SK-N-SH (cell line): ENCODE data around the gene SULT1C3. TPM values are rescaled to one million over a fixed set of nuclear protein-coding genes. Genes with fewer than 3 reads are reported as not detected.

ENCODE experiments used
- CTCF ChIA-PET: fragments of 300-600, 350-600 bp; formaldehyde crosslinking; extraction: SDS; loops from one replicate; lab custom pipeline; 2021; lab: Yijun Ruan, JAX
- POLR2A ChIA-PET: fragments of 350-600 bp; sonication (Branson Sonifier 250); formaldehyde crosslinking; extraction: SDS; loops from one replicate; lab custom pipeline; 2020; ENCODE audit warnings: antibody characterized with exemption, inconsistent platforms; lab: Yijun Ruan, JAX
- DNase-seq: peaks from one replicate; pipeline ENCODE4 v3.0.0; 2012
- H2AFZ ChIP-seq: fragments of 200-600 bp; sonication (generic); 2 replicates; pipeline ENCODE4 v1.8.1; 2016; ENCODE audit warnings: antibody characterized with exemption, mild to moderate bottlenecking, low read depth
- H3F3A ChIP-seq: fragments of 200-600 bp; sonication (generic); replicated peaks from 2 replicates; pipeline ENCODE3; 2016; ENCODE audit warnings: antibody characterized with exemption, mild to moderate bottlenecking; ENCODE audit not compliant: insufficient read depth
- H3K27ac ChIP-seq, 2 experiments: fragments of 200-500 bp in 1 of 2; fragments of 200-600 bp in 1 of 2; sonication (Bioruptor generic) in 1 of 2; sonication (generic), shearing (Covaris generic) in 1 of 2; 2 replicates each; pipeline versions ENCODE4 v1.5.1 to v1.6.1; 2014 to 2016; ENCODE audit warnings: low read depth in 2 of 2, inconsistent platforms in 1 of 2, low read length in 1 of 2, mild to moderate bottlenecking in 1 of 2, mixed read lengths in 1 of 2
- H3K27me3 ChIP-seq: fragments of 200-600 bp; sonication (generic), shearing (Covaris generic); 2 replicates; pipeline ENCODE4 v1.6.1; 2016; ENCODE audit warnings: mixed run types; ENCODE audit not compliant: insufficient read depth
- H3K36me3 ChIP-seq, 2 experiments: fragments of 200-500 bp in 1 of 2; fragments of 200-600 bp in 1 of 2; sonication (Bioruptor generic) in 1 of 2; sonication (generic) in 1 of 2; replicated peaks in 1 of 2; 2 replicates each; pipeline versions ENCODE3 to v1.5.1; 2014 to 2016; ENCODE audit warnings: low read length in 1 of 2, mild to moderate bottlenecking in 1 of 2; ENCODE audit not compliant: insufficient read depth in 2 of 2, control insufficient read depth in 1 of 2
- H3K4me1 ChIP-seq, 2 experiments: fragments of 200-500 bp in 1 of 2; fragments of 200-600 bp in 1 of 2; sonication (Bioruptor generic) in 1 of 2; sonication (generic), shearing (Covaris generic) in 1 of 2; 2 replicates each; pipeline versions ENCODE4 v1.5.1 to v1.6.1; 2014 to 2016; ENCODE audit warnings: low read depth in 1 of 2, low read length in 1 of 2, mixed run types in 1 of 2; ENCODE audit not compliant: insufficient read depth in 2 of 2, control insufficient read depth in 1 of 2
- H3K4me2 ChIP-seq: fragments of 200-600 bp; sonication (generic), shearing (Covaris generic); 2 replicates; pipeline ENCODE4 v1.6.1; 2017; ENCODE audit warnings: mixed run types
- H3K4me3 ChIP-seq, 2 experiments: fragments of 200-500 bp in 1 of 2; fragments of 200-600 bp in 1 of 2; sonication (Bioruptor generic) in 1 of 2; sonication (generic), shearing (Covaris generic) in 1 of 2; 2 replicates each; pipeline versions ENCODE4 v1.5.1 to v1.8.1; 2014 to 2016; ENCODE audit warnings: low read depth in 2 of 2, inconsistent platforms in 1 of 2, low read length in 1 of 2, mild to moderate bottlenecking in 1 of 2, mixed read lengths in 1 of 2, moderate library complexity in 1 of 2
- H3K79me2 ChIP-seq: fragments of 200-600 bp; sonication (generic); 2 replicates; pipeline ENCODE4 v1.8.1; 2017; ENCODE audit warnings: mild to moderate bottlenecking; ENCODE audit not compliant: insufficient read depth
- H3K9ac ChIP-seq: fragments of 200-600 bp; sonication (generic); 2 replicates; pipeline ENCODE4 v1.6.1; 2017; ENCODE audit warnings: mixed run types
- H3K9me2 ChIP-seq: fragments of 200-600 bp; sonication (generic); 2 replicates; pipeline ENCODE4 v1.6.1; 2017; ENCODE audit warnings: mixed run types
- H3K9me3 ChIP-seq: fragments of 200-600 bp; sonication (generic); 2 replicates; pipeline ENCODE4 v1.6.1; 2017; ENCODE audit warnings: mixed run types, mild to moderate bottlenecking, moderate library complexity
- H4K20me1 ChIP-seq: fragments of 200-600 bp; sonication (generic); 2 replicates; pipeline ENCODE4 v1.6.1; 2017; ENCODE audit warnings: mild to moderate bottlenecking, mixed run types; ENCODE audit not compliant: insufficient read depth
- CHD2 ChIP-seq: fragments of 150-350 bp; IDR thresholded peaks from 2 replicates; pipeline ENCODE4 v1.6.1; 2018; ENCODE audit warnings: low read length; ENCODE audit not compliant: partially characterized antibody
- EP300 ChIP-seq, 2 experiments: IDR thresholded peaks; 2 replicates each; pipeline versions ENCODE4 v1.4.0 to v1.6.1; 2012; ENCODE audit warnings: borderline replicate concordance in 1 of 2, low read depth in 1 of 2, low read length in 1 of 2
- FOSL2 ChIP-seq: IDR thresholded peaks from 2 replicates; pipeline ENCODE4 v1.4.0; 2012; ENCODE audit warnings: low read depth, mild to moderate bottlenecking, moderate library complexity, borderline replicate concordance
- FOXJ3 ChIP-seq: sonication (generic); formaldehyde crosslinking; IDR thresholded peaks from 2 replicates; pipeline ENCODE4 v1.5.1; 2020; ENCODE audit warnings: mild to moderate bottlenecking, missing genetic modification reagents
- GABPA ChIP-seq: IDR thresholded peaks from 2 replicates; pipeline ENCODE4 v1.4.0; 2012; ENCODE audit warnings: low read depth, mild to moderate bottlenecking
- GATA2 ChIP-seq: sonication (generic); formaldehyde crosslinking; IDR thresholded peaks from 2 replicates; pipeline ENCODE4 v1.5.0; 2020; ENCODE audit warnings: mild to moderate bottlenecking, missing genetic modification reagents
- JUND ChIP-seq: IDR thresholded peaks from 2 replicates; pipeline ENCODE4 v1.4.0; 2012
- NFIC ChIP-seq: IDR thresholded peaks from 2 replicates; pipeline ENCODE4 v1.4.0; 2012; ENCODE audit warnings: borderline replicate concordance
- NRF1 ChIP-seq: IDR thresholded peaks from 2 replicates; pipeline ENCODE4 v1.6.1; 2012; ENCODE audit warnings: low read depth, mild to moderate bottlenecking, low read length
- RAD21 ChIP-seq: IDR thresholded peaks from 2 replicates; pipeline ENCODE4 v1.6.1; 2012; ENCODE audit warnings: mild to moderate bottlenecking, low read length
- RCOR1 ChIP-seq: fragments of 150-350 bp; IDR thresholded peaks from 2 replicates; pipeline ENCODE4 v1.6.1; 2017; ENCODE audit warnings: antibody characterized with exemption, low read length
- RXRA ChIP-seq: IDR thresholded peaks from 2 replicates; pipeline ENCODE4 v1.4.0; 2012; ENCODE audit warnings: low read depth, mild to moderate bottlenecking, borderline replicate concordance
- SIN3A ChIP-seq: IDR thresholded peaks from 2 replicates; pipeline ENCODE4 v1.6.1; 2012; ENCODE audit warnings: low read depth, mild to moderate bottlenecking, low read length, moderate library complexity, borderline replicate concordance
- TCF12 ChIP-seq: IDR thresholded peaks from 2 replicates; pipeline ENCODE4 v1.4.0; 2012
- YY1 ChIP-seq: IDR thresholded peaks from 2 replicates; pipeline ENCODE4 v1.4.0; 2012; ENCODE audit warnings: low read depth, mild to moderate bottlenecking
- WGBS: methylation state at CpG from one replicate; pipeline ENCODE4 v1.1.6; 2017; ENCODE audit warnings: low lambda C conversion rate; 5-methylcytosine and 5-hydroxymethylcytosine counted together
- polyA plus RNA-seq, 3 experiments: library from polyadenylated mRNA; depleted of rRNA; stranded (reverse); fragments of >200 nt; gene quantifications; 2 replicates each; pipeline ENCODE4 v1.2.3, GENCODE V29; 2012
- TF ChIP-seq, protein P1 (sequence below): IDR thresholded peaks from 2 replicates; pipeline ENCODE4 v1.4.0; 2012; ENCODE audit warnings: low read depth
- TF ChIP-seq, protein P2 (sequence below): fragments of 200-600 bp; sonication (generic); IDR thresholded peaks from 2 replicates; pipeline ENCODE4 v1.6.1; 2017; ENCODE audit warnings: antibody characterized with exemption, mild to moderate bottlenecking, moderate library complexity
- TF ChIP-seq, protein P3 (sequence below): IDR thresholded peaks from 2 replicates; pipeline ENCODE4 v1.4.0; 2012; ENCODE audit warnings: low read depth, borderline replicate concordance
- TF ChIP-seq, protein P4 (sequence below): fragments of 150-350 bp; IDR thresholded peaks from 2 replicates; pipeline ENCODE4 v1.6.1; 2016; ENCODE audit warnings: mild to moderate bottlenecking, low read depth, low read length
- TF ChIP-seq, protein P5 (sequence below): IDR thresholded peaks from 2 replicates; pipeline ENCODE4 v1.4.0; 2012; ENCODE audit warnings: low read depth, borderline replicate concordance

The SULT1C3 gene
- polyA plus RNA-seq, 1 of the 3 experiments (the other 2 are of a cell fraction), result not detected

DNA sequence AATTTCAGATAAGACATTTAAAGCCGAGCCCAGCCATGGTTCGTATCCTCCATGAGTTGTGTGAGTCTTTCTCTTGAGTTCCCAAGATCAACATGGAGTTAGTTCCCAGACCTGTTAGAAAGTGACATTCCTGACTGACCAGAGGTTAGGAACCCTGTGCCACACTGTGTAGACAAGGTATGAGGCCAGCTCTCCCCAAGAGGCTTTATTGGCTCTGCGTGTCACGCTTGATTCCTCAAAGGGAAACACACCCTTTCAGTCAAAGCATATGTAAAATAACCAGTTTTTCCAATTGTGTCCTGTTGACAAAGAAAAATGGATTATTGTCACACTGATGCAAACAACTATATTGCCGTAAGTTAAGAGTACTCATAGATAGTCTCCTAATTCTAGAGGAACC is 1.2 kb downstream of the SULT1C3 start:
- Histone ChIP-seq H2AFZ (no peak overlapping the region), H3K4me2 (no peak overlapping the region), H3K4me3 (no peak overlapping the region), H4K20me1 (no peaks in the 10 kb centered on the region), H3K9me2 (no peaks in the 10 kb centered on the region), H3K27ac (no peak overlapping the region), H3K9ac (no peak overlapping the region), H3F3A (no peaks in the 10 kb centered on the region), H3K4me1 (peaks cover 0 to 2% of the 10 kb centered on the region in 2 experiments; a peak in 1 of 4 replicates), H3K36me3 (no peaks in the 10 kb centered on the region), H3K79me2 (no peaks in the 10 kb centered on the region), H3K9me3 (no peaks in the 10 kb centered on the region), H3K27me3 (no peaks in the 10 kb centered on the region)
- WGBS, result 73% methylated on average over 5 of the region's 5 CpGs
- ChIA-PET CTCF (no interaction called here), POLR2A (no interaction called here)
- TF ChIP-seq, protein P1, sequence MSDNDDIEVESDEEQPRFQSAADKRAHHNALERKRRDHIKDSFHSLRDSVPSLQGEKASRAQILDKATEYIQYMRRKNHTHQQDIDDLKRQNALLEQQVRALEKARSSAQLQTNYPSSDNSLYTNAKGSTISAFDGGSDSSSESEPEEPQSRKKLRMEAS, result no peak
- no peak for TF ChIP-seq JUND
- TF ChIP-seq FOSL2, result no peak
- no peak for DNase-seq

DNA sequence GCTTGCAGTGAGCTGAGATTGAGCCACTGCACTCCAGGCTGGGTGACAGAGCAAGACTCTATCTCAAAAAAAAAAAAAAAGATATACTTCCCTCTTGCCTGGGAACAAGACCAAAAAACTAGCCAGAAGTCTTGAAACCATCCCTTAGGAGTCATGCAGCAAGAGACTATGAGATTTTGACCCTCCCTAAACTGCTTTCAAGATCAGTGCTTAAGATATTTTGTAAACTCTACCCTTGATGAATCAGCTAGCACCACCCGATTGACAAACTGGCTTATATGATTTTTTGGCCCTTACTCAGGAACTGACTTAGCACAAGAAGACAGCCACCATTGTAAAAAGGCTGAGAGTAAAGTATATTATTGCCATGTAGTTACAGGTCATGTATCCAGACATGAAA is 3.8 kb downstream of the SULT1C3 start:
- Histone ChIP-seq H3K27ac (no peak overlapping the region), H3K27me3 (no peaks in the 10 kb centered on the region), H3K9ac (no peak overlapping the region), H3K9me2 (no peaks in the 10 kb centered on the region), H3K9me3 (no peaks in the 10 kb centered on the region), H3K79me2 (no peaks in the 10 kb centered on the region), H3K4me1 (peaks cover 0 to 2% of the 10 kb centered on the region in 2 experiments; a peak in 1 of 4 replicates), H3F3A (no peaks in the 10 kb centered on the region), H3K4me3 (no peak overlapping the region), H2AFZ (no peak overlapping the region), H3K36me3 (no peaks in the 10 kb centered on the region), H3K4me2 (no peak overlapping the region), H4K20me1 (no peaks in the 10 kb centered on the region)
- POLR2A ChIA-PET, result no interaction called here
- no peak for DNase-seq
- CTCF ChIA-PET, result no interaction called here
- WGBS, result 29% methylated on average over 1 of the region's 1 CpG
- TF ChIP-seq, protein P1, result no peak
- TF ChIP-seq RAD21 (no peak), RCOR1 (no peak), GABPA (no peak), CHD2 (no peak), RXRA (no peak), FOXJ3 (no peak), YY1 (no peak), NFIC (no peak), SIN3A (no peak), GATA2 (CRISPR knock-in tag) (no peak), EP300 (IDR thresholded peaks at IDR 0.05; ENCODE audit: borderline replicate concordance in 1 of 2, low read depth in 1 of 2, low read length in 1 of 2) (no peak), TCF12 (no peak), NRF1 (no peak)
- TF ChIP-seq, protein P2, sequence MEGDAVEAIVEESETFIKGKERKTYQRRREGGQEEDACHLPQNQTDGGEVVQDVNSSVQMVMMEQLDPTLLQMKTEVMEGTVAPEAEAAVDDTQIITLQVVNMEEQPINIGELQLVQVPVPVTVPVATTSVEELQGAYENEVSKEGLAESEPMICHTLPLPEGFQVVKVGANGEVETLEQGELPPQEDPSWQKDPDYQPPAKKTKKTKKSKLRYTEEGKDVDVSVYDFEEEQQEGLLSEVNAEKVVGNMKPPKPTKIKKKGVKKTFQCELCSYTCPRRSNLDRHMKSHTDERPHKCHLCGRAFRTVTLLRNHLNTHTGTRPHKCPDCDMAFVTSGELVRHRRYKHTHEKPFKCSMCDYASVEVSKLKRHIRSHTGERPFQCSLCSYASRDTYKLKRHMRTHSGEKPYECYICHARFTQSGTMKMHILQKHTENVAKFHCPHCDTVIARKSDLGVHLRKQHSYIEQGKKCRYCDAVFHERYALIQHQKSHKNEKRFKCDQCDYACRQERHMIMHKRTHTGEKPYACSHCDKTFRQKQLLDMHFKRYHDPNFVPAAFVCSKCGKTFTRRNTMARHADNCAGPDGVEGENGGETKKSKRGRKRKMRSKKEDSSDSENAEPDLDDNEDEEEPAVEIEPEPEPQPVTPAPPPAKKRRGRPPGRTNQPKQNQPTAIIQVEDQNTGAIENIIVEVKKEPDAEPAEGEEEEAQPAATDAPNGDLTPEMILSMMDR, result no peak
- TF ChIP-seq, protein P3, sequence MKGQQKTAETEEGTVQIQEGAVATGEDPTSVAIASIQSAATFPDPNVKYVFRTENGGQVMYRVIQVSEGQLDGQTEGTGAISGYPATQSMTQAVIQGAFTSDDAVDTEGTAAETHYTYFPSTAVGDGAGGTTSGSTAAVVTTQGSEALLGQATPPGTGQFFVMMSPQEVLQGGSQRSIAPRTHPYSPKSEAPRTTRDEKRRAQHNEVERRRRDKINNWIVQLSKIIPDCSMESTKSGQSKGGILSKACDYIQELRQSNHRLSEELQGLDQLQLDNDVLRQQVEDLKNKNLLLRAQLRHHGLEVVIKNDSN, result no peak
- TF ChIP-seq, protein P4, sequence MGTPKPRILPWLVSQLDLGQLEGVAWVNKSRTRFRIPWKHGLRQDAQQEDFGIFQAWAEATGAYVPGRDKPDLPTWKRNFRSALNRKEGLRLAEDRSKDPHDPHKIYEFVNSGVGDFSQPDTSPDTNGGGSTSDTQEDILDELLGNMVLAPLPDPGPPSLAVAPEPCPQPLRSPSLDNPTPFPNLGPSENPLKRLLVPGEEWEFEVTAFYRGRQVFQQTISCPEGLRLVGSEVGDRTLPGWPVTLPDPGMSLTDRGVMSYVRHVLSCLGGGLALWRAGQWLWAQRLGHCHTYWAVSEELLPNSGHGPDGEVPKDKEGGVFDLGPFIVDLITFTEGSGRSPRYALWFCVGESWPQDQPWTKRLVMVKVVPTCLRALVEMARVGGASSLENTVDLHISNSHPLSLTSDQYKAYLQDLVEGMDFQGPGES, result no peak
- TF ChIP-seq, protein P5, sequence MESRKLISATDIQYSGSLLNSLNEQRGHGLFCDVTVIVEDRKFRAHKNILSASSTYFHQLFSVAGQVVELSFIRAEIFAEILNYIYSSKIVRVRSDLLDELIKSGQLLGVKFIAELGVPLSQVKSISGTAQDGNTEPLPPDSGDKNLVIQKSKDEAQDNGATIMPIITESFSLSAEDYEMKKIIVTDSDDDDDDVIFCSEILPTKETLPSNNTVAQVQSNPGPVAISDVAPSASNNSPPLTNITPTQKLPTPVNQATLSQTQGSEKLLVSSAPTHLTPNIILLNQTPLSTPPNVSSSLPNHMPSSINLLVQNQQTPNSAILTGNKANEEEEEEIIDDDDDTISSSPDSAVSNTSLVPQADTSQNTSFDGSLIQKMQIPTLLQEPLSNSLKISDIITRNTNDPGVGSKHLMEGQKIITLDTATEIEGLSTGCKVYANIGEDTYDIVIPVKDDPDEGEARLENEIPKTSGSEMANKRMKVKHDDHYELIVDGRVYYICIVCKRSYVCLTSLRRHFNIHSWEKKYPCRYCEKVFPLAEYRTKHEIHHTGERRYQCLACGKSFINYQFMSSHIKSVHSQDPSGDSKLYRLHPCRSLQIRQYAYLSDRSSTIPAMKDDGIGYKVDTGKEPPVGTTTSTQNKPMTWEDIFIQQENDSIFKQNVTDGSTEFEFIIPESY, result no peak
